GM19467 (cell line): ENCODE results near the gene LILRB1.
"Not testable (repeated sequence)": the region's sequence is repeated elsewhere in the genome, so short reads cannot be mapped to it uniquely, and the experiment has no call there.

ENCODE experiments used
- ATAC-seq: cut with Tn5 transposase; IDR thresholded peaks from one replicate; pipeline ENCODE4 v1.9.1; 2021; ENCODE audit warnings: mild to moderate bottlenecking, moderate library complexity; ENCODE audit not compliant: unreplicated experiment

The LILRB1 gene

DNA sequence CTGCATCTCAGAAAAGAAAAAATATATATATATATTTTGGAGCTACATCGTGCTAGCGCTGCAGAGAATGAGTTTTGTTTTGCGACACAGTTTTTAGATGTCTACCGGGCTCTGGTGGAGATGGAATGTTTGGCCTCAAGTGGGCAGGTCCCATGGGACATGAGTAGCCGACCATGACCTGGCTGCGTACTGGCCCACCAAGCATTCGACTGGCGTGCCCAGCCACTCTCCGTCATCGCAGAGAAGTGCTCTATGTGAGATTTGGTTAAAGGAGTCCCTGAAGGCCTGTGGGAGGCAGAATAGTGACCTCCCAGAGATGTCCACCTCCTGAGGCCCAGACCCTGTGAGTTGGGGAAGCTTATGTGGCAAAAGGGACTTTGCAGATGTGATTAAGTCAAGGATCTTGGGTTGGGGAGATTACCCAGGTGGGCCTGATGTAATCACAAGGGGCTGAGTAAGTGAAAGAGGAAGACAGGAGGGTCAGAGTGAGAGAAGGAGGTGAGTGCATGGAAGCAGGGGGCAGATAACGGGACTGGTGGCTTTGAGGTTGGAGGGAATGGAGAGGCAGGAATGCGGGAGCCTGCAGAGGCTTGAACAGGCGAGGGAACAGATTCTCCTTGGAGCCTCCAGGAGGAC lies 31.7 kb downstream of the LILRB1 start:
- no peak for ATAC-seq

DNA sequence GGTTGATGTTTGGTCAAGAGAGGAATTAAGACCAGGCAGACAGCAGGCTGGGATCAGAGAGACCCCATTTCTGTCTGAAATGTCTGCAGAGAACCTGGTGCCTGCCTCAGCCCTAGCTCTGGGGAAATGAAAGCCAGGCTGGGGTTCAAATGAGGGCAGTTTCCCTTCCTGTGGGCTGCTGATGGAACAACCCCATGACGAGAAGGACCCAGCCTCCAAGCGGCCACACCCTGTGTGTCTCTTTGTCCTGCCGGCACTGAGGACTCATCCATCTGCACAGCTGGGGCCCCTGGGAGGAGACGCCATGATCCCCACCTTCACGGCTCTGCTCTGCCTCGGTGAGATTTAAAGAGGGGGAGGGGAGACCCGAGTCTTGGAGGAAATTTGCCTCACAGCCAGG lies 32.4 kb downstream of the LILRB1 start, which contains the start of gene LILRB4:
Gene LILRB4, plus strand, starts transcription at position 256 of the 400 bp plus-strand sequence. Its CDS starts 49 bp downstream, at position 305.
- no peak for ATAC-seq

DNA sequence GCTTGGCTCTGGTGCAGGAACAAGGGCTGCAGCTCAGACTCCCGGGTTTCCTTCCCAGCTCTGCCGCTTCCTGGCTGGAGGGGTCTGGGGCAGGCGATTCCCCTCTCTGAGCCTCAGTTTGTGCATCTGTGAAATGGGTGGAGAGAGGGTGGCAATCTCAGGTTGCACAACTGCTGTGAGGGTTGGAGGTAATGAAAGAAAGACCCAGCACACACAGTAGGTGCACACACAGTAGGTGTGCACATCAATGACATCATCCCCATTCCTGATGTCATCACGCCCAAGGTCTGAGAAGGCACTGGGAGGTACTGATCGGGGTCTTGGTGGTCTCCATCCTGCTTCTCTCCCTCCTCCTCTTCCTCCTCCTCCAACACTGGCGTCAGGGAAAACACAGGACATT lies 35.2 kb downstream of the LILRB1 start:
- no peak for ATAC-seq

DNA sequence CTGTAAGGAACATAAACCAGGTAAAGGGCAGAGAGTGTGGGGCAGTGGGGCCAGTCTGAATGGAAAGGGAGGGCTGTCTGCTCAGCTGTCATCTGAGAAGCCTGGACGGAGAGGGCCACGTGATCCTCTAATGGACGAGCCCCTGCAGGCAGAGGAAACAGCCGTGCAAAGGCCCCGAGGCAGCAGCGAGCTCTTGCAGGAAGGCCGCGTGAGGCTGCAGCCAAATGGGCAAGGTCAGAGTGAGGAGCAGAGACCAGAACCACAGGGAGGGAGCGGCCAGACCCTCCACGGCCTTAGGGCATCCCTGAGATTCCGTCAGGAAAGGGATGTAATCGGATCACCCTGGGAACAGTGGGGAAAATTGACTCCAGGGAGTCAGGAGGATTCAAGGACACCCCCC lies 36.9 kb downstream of the LILRB1 start:
- no peak for ATAC-seq

DNA sequence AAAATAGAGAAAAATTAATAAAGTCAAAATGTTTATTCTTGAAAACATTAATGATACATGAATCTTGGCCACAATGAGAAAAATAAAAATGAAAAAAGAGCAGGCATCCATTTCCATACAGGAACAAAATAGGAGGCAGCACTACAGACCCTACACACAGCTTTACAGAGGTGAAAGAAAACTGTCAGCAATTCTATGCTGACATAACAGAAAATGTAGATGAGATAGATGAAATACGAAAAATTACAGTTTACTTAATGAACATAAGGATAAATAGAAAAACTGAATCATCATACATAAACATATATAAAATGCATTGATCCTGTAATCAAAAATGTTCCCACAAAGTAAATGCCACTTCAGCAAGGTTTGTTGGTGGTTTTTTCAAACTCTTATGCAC lies 38.1 kb downstream of the LILRB1 start:
- ATAC-seq, result no peak

DNA sequence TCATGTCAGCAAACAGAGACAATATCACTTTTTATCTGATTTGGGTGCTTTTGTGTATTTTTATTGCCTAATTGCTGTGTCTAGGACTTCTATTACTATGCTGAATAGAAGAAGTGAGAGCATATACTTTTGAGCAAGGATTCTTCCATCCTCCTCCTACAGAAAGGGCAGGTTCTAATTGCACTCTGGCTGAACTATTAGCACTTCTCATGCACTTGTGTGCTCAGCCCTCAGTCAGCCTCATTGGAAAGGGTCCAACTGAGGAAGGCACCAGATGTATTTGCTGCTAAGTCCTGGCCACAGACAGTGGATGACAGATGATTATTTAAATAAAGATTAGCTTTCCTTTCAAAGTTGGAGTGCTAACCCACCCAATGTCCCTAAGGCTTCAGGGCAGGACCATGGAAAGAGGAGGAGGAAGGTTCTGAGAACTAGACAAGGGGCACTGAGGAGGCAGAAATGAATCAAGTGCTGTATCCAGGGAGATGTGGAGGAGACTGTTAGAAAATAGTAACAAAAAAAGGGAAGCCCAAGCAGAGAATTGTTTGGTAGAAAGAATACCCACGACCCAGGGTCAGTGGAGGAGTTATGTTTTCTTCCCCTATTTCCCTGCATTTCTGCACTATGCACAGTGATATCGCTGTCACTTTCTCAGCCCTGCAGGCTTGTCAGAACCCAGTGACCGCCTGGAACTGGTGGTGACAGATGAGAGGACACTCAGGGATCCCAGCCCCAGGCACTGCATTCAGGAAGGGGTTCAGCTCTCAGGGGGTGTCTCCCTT lies 40.5 kb downstream of the LILRB1 start:
- ATAC-seq, result no peak

DNA sequence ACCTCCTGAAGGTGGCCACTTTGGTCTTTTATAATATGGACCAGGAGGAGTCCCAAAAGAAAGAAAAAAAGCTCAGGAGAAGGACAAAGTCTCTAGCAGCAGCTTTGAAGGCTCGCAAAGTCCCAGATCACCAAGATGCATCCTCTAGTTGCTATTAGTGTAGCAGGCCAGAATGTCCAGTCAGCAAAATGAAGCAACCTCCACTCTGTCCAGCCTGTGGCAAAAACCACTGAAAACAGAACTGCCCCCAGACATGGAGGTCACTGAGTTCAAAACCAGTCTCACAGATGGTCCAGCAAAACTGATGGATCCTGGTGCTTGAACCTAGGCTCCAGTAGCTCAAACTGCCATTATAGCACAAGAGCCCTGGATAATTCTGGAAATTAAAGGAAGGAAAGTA lies 42.9 kb downstream of the LILRB1 start:
- ATAC-seq, result no peak

DNA sequence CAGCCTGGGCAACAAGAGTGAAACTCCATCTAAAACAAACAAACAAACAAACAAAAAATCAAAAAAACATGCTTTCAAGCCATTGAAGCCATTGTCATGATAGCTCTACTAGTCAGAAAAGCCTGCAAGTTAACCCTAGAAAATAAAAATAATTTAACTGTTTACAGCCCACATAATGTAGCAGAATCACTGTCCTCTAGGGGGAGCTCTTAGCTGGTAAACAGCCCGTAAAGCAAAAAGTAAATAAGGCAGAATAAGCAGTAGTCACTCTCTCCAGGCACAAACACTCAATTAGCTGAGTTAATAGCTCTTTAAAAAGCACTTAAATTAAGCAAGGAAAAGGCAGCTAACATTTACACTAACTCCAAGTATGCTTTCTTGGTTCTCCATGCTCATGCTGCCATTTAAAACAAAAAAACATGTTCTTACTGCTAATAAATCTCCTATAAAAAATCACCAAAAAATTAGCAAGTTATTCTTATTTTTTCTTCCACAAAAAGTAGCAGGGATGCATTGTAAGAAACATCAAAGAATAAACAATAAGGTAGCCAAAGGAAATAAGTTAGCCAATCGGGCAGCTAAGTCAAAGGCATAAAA lies 43.8 kb downstream of the LILRB1 start:
- ATAC-seq, result no peak

DNA sequence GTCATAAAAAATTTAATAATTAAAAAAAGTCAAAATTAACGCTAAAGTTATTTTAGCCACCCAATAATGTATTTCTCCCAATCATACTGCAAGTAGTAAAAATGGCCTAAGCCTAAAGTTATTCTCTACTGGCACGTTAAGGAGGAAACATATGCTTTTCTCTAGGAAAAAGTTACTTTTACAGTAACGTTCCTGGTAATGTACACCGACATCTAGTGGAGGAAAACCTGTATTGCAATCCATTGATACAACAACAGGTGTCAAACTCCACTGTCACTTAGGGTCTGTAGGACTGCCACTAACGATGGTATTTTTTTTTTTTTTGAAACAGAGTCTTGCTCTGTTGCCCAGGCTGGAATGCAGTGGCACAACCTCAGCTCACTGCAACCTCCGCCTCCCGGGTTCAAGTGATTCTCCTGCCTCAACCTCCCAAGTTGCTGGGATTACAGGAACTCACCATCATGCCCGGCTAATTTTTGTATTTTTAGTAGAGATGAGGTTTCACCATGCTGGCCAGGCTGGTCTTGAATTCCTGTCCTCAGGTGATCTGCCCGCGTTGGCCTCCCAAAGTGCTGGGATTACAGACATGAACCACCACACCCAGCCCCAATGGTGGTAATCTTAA lies 46.0 kb downstream of the LILRB1 start:
- ATAC-seq, result not testable (repeated sequence)

DNA sequence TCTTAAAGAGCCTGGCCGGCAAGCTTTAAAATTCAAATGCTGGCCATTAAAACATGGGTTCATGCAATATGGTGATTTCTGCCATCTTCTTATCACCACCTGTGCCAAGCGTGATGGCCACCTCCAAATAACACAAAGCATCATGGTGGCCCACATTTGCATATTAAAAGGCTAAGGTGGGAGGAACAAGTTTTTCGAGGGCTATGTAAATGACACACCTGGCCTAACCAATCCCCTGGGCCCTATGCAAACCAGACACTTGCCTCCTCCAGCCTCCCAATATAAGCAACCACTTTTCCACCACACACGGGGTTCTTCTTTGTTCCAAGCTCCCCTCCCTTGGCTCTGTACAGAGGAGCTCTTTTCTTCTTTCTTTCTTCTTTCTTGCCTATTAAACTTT lies 46.9 kb downstream of the LILRB1 start:
- no peak for ATAC-seq

DNA sequence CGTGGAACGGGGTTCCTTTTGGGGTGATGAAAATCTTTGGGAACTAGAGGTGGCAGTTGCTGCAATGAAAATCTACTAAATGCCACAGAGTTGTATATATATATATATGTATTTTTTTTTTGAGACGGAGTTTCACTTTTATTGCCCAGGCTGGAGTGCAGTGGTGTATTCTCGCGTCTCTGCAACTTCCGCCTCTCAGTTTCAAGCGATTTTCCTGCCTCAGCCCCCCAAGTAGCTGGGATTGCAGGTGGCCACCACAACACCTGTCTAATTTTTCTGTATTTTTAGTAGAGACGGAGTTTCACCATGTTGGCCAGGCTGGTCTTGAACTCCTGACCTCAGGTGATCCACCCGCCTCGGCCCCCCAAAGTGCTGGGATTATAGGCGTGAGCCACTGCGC lies 51.3 kb downstream of the LILRB1 start:
- ATAC-seq, result not testable (repeated sequence)

DNA sequence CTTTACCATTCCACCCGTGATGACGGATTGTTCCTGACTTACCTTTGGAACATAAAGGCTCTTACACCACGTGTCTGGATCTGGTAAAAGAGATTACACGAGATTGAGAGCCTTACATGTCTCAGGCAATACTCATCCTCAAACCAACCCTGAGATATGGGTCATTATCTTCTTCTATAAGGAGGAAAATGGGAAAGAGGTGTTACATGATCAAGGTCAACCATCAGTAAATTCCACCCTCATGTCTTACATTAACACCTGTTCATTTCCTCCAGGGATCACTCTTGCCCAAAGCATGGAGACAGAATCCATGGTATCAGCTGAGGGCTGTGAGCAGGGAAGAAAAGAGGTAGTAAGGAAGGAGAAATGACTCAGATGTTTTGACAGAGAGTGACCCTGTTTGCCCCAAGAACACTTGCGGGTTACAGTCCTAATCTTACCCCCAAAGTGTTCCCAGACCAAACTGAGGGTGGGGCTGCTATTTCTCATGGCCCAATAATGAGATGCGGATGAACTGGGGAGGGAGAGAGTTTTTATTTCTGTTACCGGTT lies 52.1 kb downstream of the LILRB1 start:
- ATAC-seq, result no peak

DNA sequence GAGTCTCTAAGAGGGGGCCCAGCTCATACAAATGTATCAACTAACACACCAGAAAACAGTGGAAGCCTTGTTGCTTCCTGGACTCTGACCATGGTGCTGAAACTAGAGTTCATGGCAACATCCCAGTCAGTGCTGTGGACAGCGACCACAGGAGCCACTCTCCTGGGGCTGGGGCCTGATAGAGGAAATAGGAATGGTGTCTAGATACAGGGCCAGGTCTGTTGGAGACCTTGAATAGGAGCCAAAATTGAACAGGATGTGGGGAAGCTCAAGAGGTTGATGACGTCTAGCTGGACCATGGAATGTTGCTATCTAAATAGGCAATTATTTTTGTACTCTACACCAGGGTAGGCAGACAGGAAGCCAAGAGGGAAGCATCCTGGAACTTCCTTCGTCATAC lies 54.2 kb downstream of the LILRB1 start:
- no peak for ATAC-seq
